ENCODE results near the gene MATN3. TPM values are rescaled to one million over a fixed set of nuclear protein-coding genes. Genes with fewer than 3 reads are reported as not detected.
A peak's percentile ranks its signal among the peaks of the same experiment; 100 is the strongest.

The MATN3 gene
- total and polyA plus RNA-seq, 2 of the 13 experiments (the other 11 are each of a cell fraction or from before 2014, with no cell fraction given) = 36.1 to 208 TPM

- TF ChIP-seq TRAFD1 (CRISPR knock-in tag; IDR thresholded peaks at IDR 0.05; ENCODE audit: borderline replicate concordance) (0 out of 2 replicates have a peak, but pooled peaks have one; percentile 6), SUZ12 (IDR thresholded peaks at IDR 0.05; ENCODE audit: low read depth, low read length) (no peak), MYNN (CRISPR knock-in tag; IDR thresholded peaks at IDR 0.05; ENCODE audit: low read depth) (no peak), ZNF607 (CRISPR knock-in tag; IDR thresholded peaks at IDR 0.05; ENCODE audit: borderline replicate concordance) (no peak), STAT6 (CRISPR knock-in tag; IDR thresholded peaks at IDR 0.05; ENCODE audit: borderline replicate concordance) (0 out of 2 replicates have a peak, but pooled peaks have one; percentile 19), ZNF414 (CRISPR knock-in tag; IDR thresholded peaks at IDR 0.05) (peak; percentile 37; the same call in 1 of the 2 replicates), BCL6 (CRISPR knock-in tag; IDR thresholded peaks at IDR 0.05) (no peak), ZC3H4 (CRISPR knock-in tag; IDR thresholded peaks at IDR 0.05; ENCODE audit: borderline replicate concordance) (no peak), RARA (CRISPR knock-in tag; IDR thresholded peaks at IDR 0.05) (no peak; the same call in 1 of the 2 replicates), SNAPC2 (CRISPR knock-in tag; IDR thresholded peaks at IDR 0.05) (0 out of 2 replicates have a peak, but pooled peaks have one; percentile 26), ESRRA (CRISPR knock-in tag; IDR thresholded peaks at IDR 0.05; ENCODE audit: low read depth) (no peak), ZNF543 (CRISPR knock-in tag; IDR thresholded peaks at IDR 0.05) (no peak), NR2F2 (IDR thresholded peaks at IDR 0.05; ENCODE audit: borderline replicate concordance, low read depth) (0 out of 2 replicates have a peak, but pooled peaks have one; percentile 5), ZNF605 (CRISPR knock-in tag; IDR thresholded peaks at IDR 0.05) (no peak), RFX5 (IDR thresholded peaks at IDR 0.05; ENCODE audit: low read depth, low read length) (no peak; the same call in 1 of the 2 replicates), ZNF746 (CRISPR knock-in tag; IDR thresholded peaks at IDR 0.05) (no peak), TFAP4 (IDR thresholded peaks at IDR 0.05; ENCODE audit: borderline replicate concordance, low read depth) (no peak), ZFP36L1 (CRISPR knock-in tag; IDR thresholded peaks at IDR 0.05) (no peak), NFRKB (IDR thresholded peaks at IDR 0.05) (no peak), ZNF800 (CRISPR knock-in tag; IDR thresholded peaks at IDR 0.05) (no peak), ZNF75D (CRISPR knock-in tag; IDR thresholded peaks at IDR 0.05; ENCODE audit: borderline replicate concordance) (no peak)
Observed at GRCh38 chr2:20052229-20052851, 39.9 kb upstream of the MATN3 start (continued).

All from HepG2 (cell line).